Type B pancreatic cell (in vitro differentiated cells): ENCODE measurements around the gene MAST4. TPM values are rescaled to one million over a fixed set of nuclear protein-coding genes. Genes with fewer than 3 reads are reported as not detected.

ENCODE experiments used
- DNase-seq: peaks from one replicate; pipeline ENCODE4 v3.0.0; 2021; ENCODE audit warnings: mixed read lengths; ENCODE audit not compliant: unreplicated experiment; ENCODE audit errors: extremely low spot score
- H3K27ac Mint-ChIP-seq: 2 replicates; pipeline ENCODE4 v1.8.0; 2021; ENCODE audit warnings: mild to moderate bottlenecking, mixed read lengths
- H3K27me3 Mint-ChIP-seq: 2 replicates; pipeline ENCODE4 v1.8.0; 2021; ENCODE audit warnings: mixed read lengths
- H3K36me3 Mint-ChIP-seq: 2 replicates; pipeline ENCODE4 v1.8.0; 2021; ENCODE audit warnings: mixed read lengths
- H3K4me1 Mint-ChIP-seq: one replicate; pipeline ENCODE4 v1.8.0; 2021; ENCODE audit warnings: mixed read lengths; ENCODE audit not compliant: unreplicated experiment
- H3K4me3 Mint-ChIP-seq: 2 replicates; pipeline ENCODE4 v1.8.0; 2021; ENCODE audit warnings: mild to moderate bottlenecking, mixed read lengths
- H3K9me3 Mint-ChIP-seq: 2 replicates; pipeline ENCODE4 v1.8.0; 2021; ENCODE audit warnings: mixed read lengths
- total RNA-seq: library from RNA; stranded (reverse); gene quantifications from 2 replicates; pipeline ENCODE4 v1.2.1, GENCODE V29; 2021; ENCODE audit warnings: low replicate concordance
- TF ChIP-seq, protein P1 (sequence below): fragments of 200-600 bp; sonication (generic); conservative IDR thresholded peaks from 2 replicates; pipeline ENCODE4 v1.5.0; 2021; ENCODE audit warnings: antibody characterized with exemption, mild to moderate bottlenecking

The MAST4 gene
- total RNA-seq, 1 donor from 2014 or later = 23.0 TPM

DNA sequence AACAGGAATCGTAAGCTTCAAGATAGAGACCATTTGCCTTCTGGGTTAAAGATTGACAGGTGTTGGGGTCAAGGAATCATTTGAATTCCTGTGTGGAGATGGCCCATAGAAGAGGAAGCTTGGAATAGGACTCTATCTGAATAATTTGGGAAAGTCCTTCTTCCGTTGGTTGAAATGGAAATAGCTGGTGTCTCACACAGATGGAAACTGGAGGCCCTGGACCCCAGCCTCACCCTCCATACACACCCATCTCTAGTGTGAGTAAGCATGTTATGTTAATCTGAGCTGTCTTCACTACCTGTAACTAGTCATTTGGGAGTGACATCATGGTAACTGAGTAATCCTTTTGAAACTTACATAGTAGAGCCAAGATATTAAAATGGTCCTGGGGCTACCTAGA, 416.0 kb downstream of the MAST4 start:
- Mint-ChIP-seq H3K4me3 (no peak overlapping the region), H3K27me3 (no peaks in the 10 kb centered on the region), H3K9me3 (peaks cover 8% of the 10 kb centered on the region), H3K4me1 (peaks cover 62% of the 10 kb centered on the region), H3K27ac (peak overlapping the region; percentile 66), H3K36me3 (peaks cover 4% of the 10 kb centered on the region)
- no peak for DNase-seq
- TF ChIP-seq, protein P1, sequence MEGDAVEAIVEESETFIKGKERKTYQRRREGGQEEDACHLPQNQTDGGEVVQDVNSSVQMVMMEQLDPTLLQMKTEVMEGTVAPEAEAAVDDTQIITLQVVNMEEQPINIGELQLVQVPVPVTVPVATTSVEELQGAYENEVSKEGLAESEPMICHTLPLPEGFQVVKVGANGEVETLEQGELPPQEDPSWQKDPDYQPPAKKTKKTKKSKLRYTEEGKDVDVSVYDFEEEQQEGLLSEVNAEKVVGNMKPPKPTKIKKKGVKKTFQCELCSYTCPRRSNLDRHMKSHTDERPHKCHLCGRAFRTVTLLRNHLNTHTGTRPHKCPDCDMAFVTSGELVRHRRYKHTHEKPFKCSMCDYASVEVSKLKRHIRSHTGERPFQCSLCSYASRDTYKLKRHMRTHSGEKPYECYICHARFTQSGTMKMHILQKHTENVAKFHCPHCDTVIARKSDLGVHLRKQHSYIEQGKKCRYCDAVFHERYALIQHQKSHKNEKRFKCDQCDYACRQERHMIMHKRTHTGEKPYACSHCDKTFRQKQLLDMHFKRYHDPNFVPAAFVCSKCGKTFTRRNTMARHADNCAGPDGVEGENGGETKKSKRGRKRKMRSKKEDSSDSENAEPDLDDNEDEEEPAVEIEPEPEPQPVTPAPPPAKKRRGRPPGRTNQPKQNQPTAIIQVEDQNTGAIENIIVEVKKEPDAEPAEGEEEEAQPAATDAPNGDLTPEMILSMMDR = no peak

DNA sequence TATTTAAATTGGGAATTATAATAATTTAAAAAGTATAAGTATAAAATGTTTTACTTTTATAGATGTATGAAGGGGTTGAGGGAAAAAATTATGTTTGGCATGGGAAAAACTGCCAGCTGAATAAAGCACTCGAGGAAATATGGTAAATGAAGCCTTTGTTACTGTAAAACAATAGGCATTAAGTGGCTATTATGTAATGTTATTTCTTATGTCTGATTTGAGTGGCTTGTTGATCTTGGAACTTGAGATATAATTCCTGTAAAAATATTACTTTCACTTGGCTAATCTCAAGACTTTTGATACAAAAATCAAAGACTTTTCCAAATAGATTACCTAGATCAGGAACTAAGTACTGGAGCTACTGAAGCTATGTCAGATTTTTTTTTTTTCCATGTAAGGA, 417.5 kb downstream of the MAST4 start:
- no peak overlapping the region for H3K4me3 Mint-ChIP-seq
- peaks cover 60% of the 10 kb centered on the region for H3K4me1 Mint-ChIP-seq
- TF ChIP-seq, protein P1 = no peak
- H3K36me3 Mint-ChIP-seq = peaks cover 4% of the 10 kb centered on the region
- peaks cover 8% of the 10 kb centered on the region for H3K9me3 Mint-ChIP-seq
- H3K27me3 Mint-ChIP-seq = no peaks in the 10 kb centered on the region
- no peak for DNase-seq
- H3K27ac Mint-ChIP-seq = no peak overlapping the region

GRCh38 chr5:67014191-67014590, 418.0 kb downstream of the MAST4 start:
- H3K4me1 Mint-ChIP-seq = peaks cover 58% of the 10 kb centered on the region
- TF ChIP-seq, protein P1 = no peak
- peaks cover under 1% of the 10 kb centered on the region for H3K36me3 Mint-ChIP-seq
- H3K4me3 Mint-ChIP-seq = no peak overlapping the region
- no peak overlapping the region for H3K27ac Mint-ChIP-seq
- no peak for DNase-seq
- no peaks in the 10 kb centered on the region for H3K27me3 Mint-ChIP-seq
- peaks cover 8% of the 10 kb centered on the region for H3K9me3 Mint-ChIP-seq

DNA sequence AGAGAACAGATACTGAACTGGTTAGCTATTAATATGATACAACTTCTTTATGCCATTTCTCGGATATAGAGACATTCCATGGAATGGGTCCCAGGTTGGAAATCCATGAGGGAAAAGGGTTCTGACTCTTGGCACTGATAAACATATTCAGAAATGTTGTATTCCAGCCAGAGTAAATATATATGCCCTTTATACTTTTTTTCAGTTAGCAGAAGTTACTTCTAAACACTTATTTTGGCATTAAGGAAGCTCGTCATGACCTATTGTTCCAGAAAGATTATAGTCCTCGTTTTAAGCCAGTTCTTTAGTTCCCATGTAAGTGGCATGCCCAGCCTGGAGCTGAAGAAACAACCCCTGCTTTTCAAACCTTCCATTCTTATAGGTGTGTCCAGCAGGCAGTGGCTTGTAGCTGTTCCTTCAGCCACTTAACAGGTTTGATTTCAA, 418.8 kb downstream of the MAST4 start:
- peaks cover 57% of the 10 kb centered on the region for H3K4me1 Mint-ChIP-seq
- H3K4me3 Mint-ChIP-seq = peak overlapping the region; percentile 2
- no peak for DNase-seq
- H3K27me3 Mint-ChIP-seq = no peaks in the 10 kb centered on the region
- TF ChIP-seq, protein P1 = no peak
- peak overlapping the region; percentile 62 for H3K27ac Mint-ChIP-seq
- peaks cover 3% of the 10 kb centered on the region for H3K9me3 Mint-ChIP-seq
- no peaks in the 10 kb centered on the region for H3K36me3 Mint-ChIP-seq

- H3K27ac Mint-ChIP-seq = peak overlapping the region; percentile 62
- H3K4me3 Mint-ChIP-seq = peak overlapping the region; percentile 2
- H3K4me1 Mint-ChIP-seq = peaks cover 50% of the 10 kb centered on the region
- H3K9me3 Mint-ChIP-seq = no peaks in the 10 kb centered on the region
- DNase-seq = no peak
- TF ChIP-seq, protein P1 = no peak
- H3K27me3 Mint-ChIP-seq = no peaks in the 10 kb centered on the region
- H3K36me3 Mint-ChIP-seq = no peaks in the 10 kb centered on the region
Measured at GRCh38 chr5:67015541-67016191, 419.5 kb downstream of the MAST4 start.
